GM18499 (cell line): ENCODE results near the gene FAM89A.

Source experiments
- ATAC-seq: cut with Tn5 transposase; IDR thresholded peaks from one replicate; pipeline ENCODE4 v1.9.1; 2021; ENCODE audit warnings: moderate number of reproducible peaks; ENCODE audit not compliant: insufficient read depth, unreplicated experiment

FAM89A gene

GRCh38 chr1:231040019-231040799 is at the start of gene FAM89A:
TSS of gene FAM89A (minus strand) at chr1:231040254. CDS start at chr1:231040211, 43 bp downstream.
- ATAC-seq = no peak

- no peak for ATAC-seq
Measured at GRCh38 chr1:231084353-231084752, 44.3 kb upstream of the FAM89A start.

GRCh38 chr1:231079163-231079562 is 39.1 kb upstream of the FAM89A start:
- no peak for ATAC-seq

- no peak for ATAC-seq
Measured at GRCh38 chr1:231078250-231078649, 38.2 kb upstream of the FAM89A start.

GRCh38 chr1:231076802-231077201 is 36.7 kb upstream of the FAM89A start:
- ATAC-seq = no peak

- ATAC-seq = no peak
Measured at GRCh38 chr1:231075497-231075896, 35.4 kb upstream of the FAM89A start.

GRCh38 chr1:231075020-231075419 is 35.0 kb upstream of the FAM89A start:
- ATAC-seq = no peak

- no peak for ATAC-seq
Measured at GRCh38 chr1:231074046-231074445, 34.0 kb upstream of the FAM89A start.

- ATAC-seq = no peak
Measured at GRCh38 chr1:231073331-231073730, 33.3 kb upstream of the FAM89A start.

- ATAC-seq = no peak
Measured at GRCh38 chr1:231072502-231073094, 32.5 kb upstream of the FAM89A start.

- no peak for ATAC-seq
Measured at GRCh38 chr1:231072041-231072440, 32.0 kb upstream of the FAM89A start.

- no peak for ATAC-seq
Measured at GRCh38 chr1:231070758-231071444, 30.8 kb upstream of the FAM89A start.

GRCh38 chr1:231069333-231069732 is 29.3 kb upstream of the FAM89A start:
- ATAC-seq = no peak

- no peak for ATAC-seq
Measured at GRCh38 chr1:231068762-231069161, 28.7 kb upstream of the FAM89A start.

- ATAC-seq = no peak
Measured at GRCh38 chr1:231065510-231066241, 25.6 kb upstream of the FAM89A start.

GRCh38 chr1:231064418-231064817 is 24.4 kb upstream of the FAM89A start:
- ATAC-seq = no peak

- ATAC-seq = no peak
Measured at GRCh38 chr1:231063331-231063730, 23.3 kb upstream of the FAM89A start.

- ATAC-seq = no peak
Measured at GRCh38 chr1:231062500-231063270, 22.6 kb upstream of the FAM89A start.

GRCh38 chr1:231059566-231060193 is 19.6 kb upstream of the FAM89A start:
- no peak for ATAC-seq
